Left lung (tissue), 10 donors: ENCODE measurements around the gene CFAP221. TPM values are rescaled to one million over a fixed set of nuclear protein-coding genes. Genes with fewer than 3 reads are reported as not detected.
A peak's percentile ranks its signal among the peaks of the same experiment; 100 is the strongest.

Experiments
- ATAC-seq: fragments of 200-7000 bp; cut with Tn5 transposase; one replicate; pipeline ENCODE4 v1.9.1; 2020; ENCODE audit warnings: moderate library complexity
- DNase-seq, 4 donors: peaks; one replicate each; pipeline ENCODE4 v3.0.0-alpha.2; 2013 to 2020
- H3K27ac ChIP-seq, 2 donors: fragments of 200-600 bp; sonication (generic) in 1 of 2; one replicate each; pipeline versions ENCODE4 v1.5.0 to v1.8.0; 2020 to 2021
- H3K27me3 ChIP-seq, 2 donors: fragments of 200-600 bp; sonication (generic) in 1 of 2; one replicate each; pipeline versions ENCODE4 v1.5.0 to v1.8.0; 2020 to 2021
- H3K36me3 ChIP-seq, 2 donors: fragments of 200-600 bp; sonication (generic) in 1 of 2; one replicate each; pipeline versions ENCODE4 v1.5.0 to v1.8.0; 2020 to 2021
- H3K4me1 ChIP-seq, 2 donors: fragments of 200-600 bp; one replicate each; pipeline ENCODE4 v1.8.0; 2021
- H3K4me3 ChIP-seq, 2 donors: fragments of 200-600 bp; sonication (generic) in 1 of 2; one replicate each; pipeline versions ENCODE4 v1.5.0 to v1.8.0; 2020 to 2021; ENCODE audit warnings: mild to moderate bottlenecking in 1 of 2
- H3K9me3 ChIP-seq, 2 donors: fragments of 200-600 bp; sonication (generic) in 1 of 2; one replicate each; pipeline versions ENCODE4 v1.5.0 to v1.8.0; 2020 to 2021
- intact Hi-C, 2 donors: fragments of 100-400 bp; cut with DNase I; formaldehyde crosslinking; loops; one replicate each; pipeline versions ENCODE4 v1.11.2 to v1.14.2; 2022
- polyA plus RNA-seq, 6 donors: library from polyadenylated mRNA; unstranded; fragments of 120-200 nt; gene quantifications; one replicate each; pipeline ENCODE4 v1.2.1, GENCODE V29; 2013; ENCODE audit not compliant: insufficient read length in 6 of 6
- total RNA-seq, 2 donors: library from RNA; stranded (reverse); fragmentation: NEBNext Ultra II Directional; extraction: Animal tissue kit (Norgen Biotek cat#: 25700); gene quantifications; one replicate each; pipeline ENCODE4 v1.2.1, GENCODE V29; 2021
- TF ChIP-seq, protein P1 (sequence below), 2 donors: fragments of 200-600 bp; sonication (generic) in 1 of 2; IDR thresholded peaks; one replicate each; pipeline versions ENCODE4 v1.5.0 to v1.8.0; 2021; ENCODE audit warnings: antibody characterized with exemption in 2 of 2
- donor health status: DM: no; HTN: yes; CAD: no.
- donor health status: DM: no; HTN: no; CAD: no.

CFAP221 gene
- total and polyA plus RNA-seq, 8 donors: 10.6 to 20.8 (median 16.7) TPM

DNA sequence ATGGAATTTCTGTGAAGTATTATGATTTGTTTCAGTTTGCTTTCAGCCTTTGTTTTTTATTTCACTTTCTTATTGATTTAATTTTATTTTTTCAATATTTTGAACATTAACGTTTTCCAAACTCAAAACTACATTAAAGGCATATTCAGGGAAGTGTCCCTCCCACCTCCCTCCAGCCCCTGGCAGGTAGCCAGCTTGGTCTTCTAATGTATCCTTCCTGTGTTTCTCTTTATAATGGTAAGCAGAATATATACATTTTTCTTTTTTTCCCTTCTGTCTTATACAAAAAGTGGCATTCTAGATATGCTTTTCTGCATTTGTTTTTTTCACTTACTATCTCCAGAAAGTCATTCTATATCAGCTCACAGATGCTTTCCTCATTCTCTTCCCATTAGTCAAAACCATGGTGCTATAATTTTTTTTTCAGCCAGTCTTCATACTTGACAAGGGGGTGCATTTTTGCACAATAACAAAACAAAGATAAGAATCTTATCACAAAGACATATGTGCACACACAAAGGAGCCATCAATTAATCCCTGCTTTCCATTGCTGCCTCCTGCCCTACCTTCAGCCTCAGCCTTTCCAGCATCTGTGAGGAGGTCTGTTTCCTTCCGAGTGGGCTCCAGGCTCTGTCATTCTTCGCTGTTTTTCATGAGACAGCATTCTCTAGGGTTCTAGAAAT lies 101.1 kb downstream of the CFAP221 start:
- Histone ChIP-seq H3K4me3 (no peak overlapping the region), H3K36me3 (no peaks in the 10 kb centered on the region), H3K9me3 (peaks cover 0 to 10% of the 10 kb centered on the region in 2 donors), H3K27me3 (no peaks in the 10 kb centered on the region), H3K4me1 (peaks cover 10 to 23% of the 10 kb centered on the region in 2 donors), H3K27ac (no peak overlapping the region)
- DNase-seq (peak in 1 of 4 donors; percentile 21), ATAC-seq (no peak)
- TF ChIP-seq, protein P1, sequence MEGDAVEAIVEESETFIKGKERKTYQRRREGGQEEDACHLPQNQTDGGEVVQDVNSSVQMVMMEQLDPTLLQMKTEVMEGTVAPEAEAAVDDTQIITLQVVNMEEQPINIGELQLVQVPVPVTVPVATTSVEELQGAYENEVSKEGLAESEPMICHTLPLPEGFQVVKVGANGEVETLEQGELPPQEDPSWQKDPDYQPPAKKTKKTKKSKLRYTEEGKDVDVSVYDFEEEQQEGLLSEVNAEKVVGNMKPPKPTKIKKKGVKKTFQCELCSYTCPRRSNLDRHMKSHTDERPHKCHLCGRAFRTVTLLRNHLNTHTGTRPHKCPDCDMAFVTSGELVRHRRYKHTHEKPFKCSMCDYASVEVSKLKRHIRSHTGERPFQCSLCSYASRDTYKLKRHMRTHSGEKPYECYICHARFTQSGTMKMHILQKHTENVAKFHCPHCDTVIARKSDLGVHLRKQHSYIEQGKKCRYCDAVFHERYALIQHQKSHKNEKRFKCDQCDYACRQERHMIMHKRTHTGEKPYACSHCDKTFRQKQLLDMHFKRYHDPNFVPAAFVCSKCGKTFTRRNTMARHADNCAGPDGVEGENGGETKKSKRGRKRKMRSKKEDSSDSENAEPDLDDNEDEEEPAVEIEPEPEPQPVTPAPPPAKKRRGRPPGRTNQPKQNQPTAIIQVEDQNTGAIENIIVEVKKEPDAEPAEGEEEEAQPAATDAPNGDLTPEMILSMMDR (IDR thresholded peaks at IDR 0.05): no peak
- intact Hi-C loops: no loop called here

DNA sequence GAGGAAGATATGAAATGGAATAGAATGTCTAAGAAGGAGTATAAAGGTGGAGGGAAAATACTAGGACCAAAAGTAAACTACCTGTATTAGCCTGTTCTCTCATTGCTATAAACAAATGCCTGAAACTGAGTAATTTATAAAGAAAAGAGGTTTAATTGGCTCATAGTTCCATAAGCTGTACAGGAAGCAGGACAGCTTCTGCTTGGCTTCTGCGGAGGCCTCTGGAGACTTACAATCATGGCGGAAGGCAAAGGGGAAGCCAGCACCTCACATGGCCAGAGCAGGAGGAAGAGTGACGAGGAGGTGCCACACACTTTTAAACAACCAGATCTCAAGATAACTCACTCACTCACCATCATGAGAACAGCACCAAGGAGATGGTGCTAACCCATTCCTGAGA lies 101.9 kb downstream of the CFAP221 start:
- ATAC-seq (no peak), DNase-seq (no peak)
- intact Hi-C loops: no loop called here
- TF ChIP-seq, protein P1 (IDR thresholded peaks at IDR 0.05): no peak
- peaks cover 10 to 23% of the 10 kb centered on the region in 2 donors for H3K4me1 ChIP-seq
- H3K9me3 ChIP-seq: peaks cover 0 to 10% of the 10 kb centered on the region in 2 donors
- H3K4me3 ChIP-seq: no peak overlapping the region
- H3K27me3 ChIP-seq: no peaks in the 10 kb centered on the region
- no peaks in the 10 kb centered on the region for H3K36me3 ChIP-seq
- no peak overlapping the region for H3K27ac ChIP-seq

DNA sequence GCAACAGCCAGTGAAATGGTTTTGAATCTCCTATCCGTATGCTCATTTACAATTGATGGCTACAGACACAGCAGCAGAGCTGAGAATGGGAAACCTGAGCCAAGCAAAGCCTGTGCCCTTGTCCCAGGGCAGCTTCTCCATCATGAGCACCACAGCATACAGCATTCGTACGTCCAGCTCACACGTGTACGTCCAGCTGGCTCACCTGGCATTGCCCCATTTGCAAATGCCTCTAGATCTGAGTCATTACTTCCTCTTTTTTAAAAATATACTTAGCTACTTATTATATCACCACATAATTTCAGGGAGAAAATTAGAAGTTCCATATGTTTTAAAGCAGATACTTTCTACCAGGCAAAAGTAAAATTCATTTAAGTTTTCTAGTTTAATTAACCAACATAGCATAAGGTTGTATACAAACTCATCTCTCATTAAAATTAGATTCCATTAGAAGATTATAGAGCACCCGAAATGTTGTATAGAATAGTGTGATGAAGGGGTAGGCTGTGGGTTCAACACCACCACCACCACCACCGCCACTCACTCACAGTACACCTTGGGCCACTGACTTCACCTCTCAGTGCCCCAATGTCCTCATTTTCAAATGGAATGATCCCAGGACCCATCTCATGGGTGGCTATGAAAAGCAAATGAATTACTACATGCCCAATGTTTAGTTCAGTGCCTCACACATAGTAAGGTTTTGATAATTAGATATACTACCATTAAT lies 103.4 kb downstream of the CFAP221 start:
- no peak overlapping the region for H3K4me3 ChIP-seq
- ATAC-seq (no peak), DNase-seq (no peak)
- H3K36me3 ChIP-seq: no peaks in the 10 kb centered on the region
- H3K9me3 ChIP-seq: peaks cover 0 to 10% of the 10 kb centered on the region in 2 donors
- H3K4me1 ChIP-seq: peaks cover 12 to 26% of the 10 kb centered on the region in 2 donors
- H3K27me3 ChIP-seq: no peaks in the 10 kb centered on the region
- H3K27ac ChIP-seq: no peak overlapping the region
- TF ChIP-seq, protein P1 (IDR thresholded peaks at IDR 0.05): no peak
- intact Hi-C loops: no loop called here

DNA sequence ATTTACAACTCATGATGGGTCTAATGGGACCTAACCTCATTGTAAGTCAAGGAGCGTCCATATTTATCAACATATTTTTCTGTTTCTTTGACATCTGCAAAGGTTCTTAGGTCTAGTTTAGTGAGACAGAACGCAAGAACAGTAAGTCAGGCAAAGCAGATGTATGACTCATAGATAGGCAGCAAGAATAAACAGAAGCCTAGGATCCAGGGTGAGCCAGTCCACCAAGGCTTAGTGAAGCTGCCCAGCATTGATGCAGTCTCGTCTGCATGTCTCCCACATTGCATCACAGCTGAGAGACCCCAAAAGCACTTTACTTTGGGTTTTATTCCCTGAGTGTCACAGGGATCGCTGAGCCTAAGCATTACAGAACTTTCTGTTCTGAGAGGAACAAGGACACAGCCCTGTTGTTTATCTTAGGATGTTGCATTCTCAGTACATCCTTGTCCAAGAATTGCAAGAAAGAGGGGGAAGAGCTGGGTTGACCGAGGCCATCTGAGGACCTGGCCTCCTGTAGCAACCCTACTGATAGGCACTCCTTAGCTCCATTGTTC lies 105.2 kb downstream of the CFAP221 start:
- DNase-seq (no peak), ATAC-seq (no peak)
- H3K4me3 ChIP-seq: no peak overlapping the region
- H3K36me3 ChIP-seq: no peaks in the 10 kb centered on the region
- H3K4me1 ChIP-seq: peaks cover 12 to 26% of the 10 kb centered on the region in 2 donors
- H3K27me3 ChIP-seq: no peaks in the 10 kb centered on the region
- H3K27ac ChIP-seq: no peak overlapping the region
- TF ChIP-seq, protein P1 (IDR thresholded peaks at IDR 0.05): no peak
- intact Hi-C loops: no loop called here
- H3K9me3 ChIP-seq: peaks cover 0 to 10% of the 10 kb centered on the region in 2 donors

DNA sequence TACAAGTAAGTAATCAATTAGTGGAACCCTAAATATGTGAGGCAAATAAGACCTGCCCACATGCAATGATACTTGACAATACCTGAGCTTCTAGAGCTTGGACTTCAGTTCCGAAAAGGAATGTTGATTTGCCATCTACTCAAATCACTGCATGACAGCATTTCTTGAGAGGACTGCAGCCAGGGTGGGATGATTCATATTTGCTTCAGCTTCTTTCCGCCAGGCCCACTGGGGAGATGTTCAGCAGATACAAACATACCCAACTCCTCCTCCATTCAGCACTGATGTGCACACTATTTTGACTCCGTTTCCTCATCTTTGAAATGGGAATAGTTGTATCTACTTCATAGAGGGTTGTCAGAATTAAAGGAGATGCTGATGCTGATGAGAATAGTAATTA lies 106.0 kb downstream of the CFAP221 start:
- Histone ChIP-seq H3K36me3 (no peaks in the 10 kb centered on the region), H3K27ac (no peak overlapping the region), H3K4me3 (no peak overlapping the region), H3K27me3 (no peaks in the 10 kb centered on the region), H3K4me1 (peaks cover 8 to 26% of the 10 kb centered on the region in 2 donors), H3K9me3 (peaks cover 0 to 10% of the 10 kb centered on the region in 2 donors)
- DNase-seq (no peak), ATAC-seq (no peak)
- intact Hi-C loops: no loop called here
- TF ChIP-seq, protein P1 (IDR thresholded peaks at IDR 0.05): no peak
